Activated CD8-positive, alpha-beta memory T cell treated with anti-CD3 and anti-CD28 coated beads, Interleukin-2, amount 50 U/mL, for 4 hours (primary cell): ENCODE results near the gene KIAA0319L.
A peak's percentile ranks its signal among the peaks of the same experiment; 100 is the strongest.

ENCODE experiments used
- DNase-seq: peaks from one replicate; pipeline ENCODE4 v3.0.0-alpha.2; 2020

The KIAA0319L gene

DNA sequence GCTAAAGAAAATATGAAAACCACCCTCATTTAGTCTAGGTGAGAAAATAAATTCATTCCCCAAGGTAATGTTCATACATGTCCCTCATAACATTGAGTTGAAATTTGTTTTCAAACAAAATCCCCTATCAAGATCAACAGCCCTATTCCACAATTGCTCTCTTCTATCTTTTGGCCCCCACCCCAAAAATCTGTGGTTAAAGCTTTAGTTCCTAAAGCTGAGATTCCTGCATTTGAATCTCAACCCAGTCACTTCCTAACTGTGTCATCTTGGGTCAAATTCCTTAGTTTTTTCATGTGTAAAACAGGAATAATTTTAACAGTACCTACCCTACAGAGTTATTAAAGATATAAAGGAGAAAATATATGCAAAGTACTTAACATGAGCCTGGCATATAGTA is 22.0 kb downstream of the KIAA0319L start:
- DNase-seq, result no peak

DNA sequence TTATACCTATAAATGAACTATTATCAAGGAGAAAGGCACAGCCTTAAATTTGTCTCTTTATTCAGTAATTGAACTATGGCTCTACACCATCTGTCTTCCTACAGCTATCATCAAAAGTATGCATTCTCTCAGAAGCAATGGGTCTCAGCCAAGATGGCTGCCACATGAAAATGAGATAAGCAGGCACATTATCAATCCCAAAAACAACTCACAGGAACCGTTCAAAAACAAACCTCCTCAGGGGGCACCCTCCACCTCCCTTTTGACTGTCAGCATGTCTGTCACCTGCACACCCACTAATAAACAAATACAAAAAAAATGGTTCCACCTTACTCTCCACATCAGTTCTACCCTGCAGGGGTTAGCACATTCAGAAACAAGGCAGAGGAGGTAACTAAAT is 23.6 kb downstream of the KIAA0319L start:
- no peak for DNase-seq

DNA sequence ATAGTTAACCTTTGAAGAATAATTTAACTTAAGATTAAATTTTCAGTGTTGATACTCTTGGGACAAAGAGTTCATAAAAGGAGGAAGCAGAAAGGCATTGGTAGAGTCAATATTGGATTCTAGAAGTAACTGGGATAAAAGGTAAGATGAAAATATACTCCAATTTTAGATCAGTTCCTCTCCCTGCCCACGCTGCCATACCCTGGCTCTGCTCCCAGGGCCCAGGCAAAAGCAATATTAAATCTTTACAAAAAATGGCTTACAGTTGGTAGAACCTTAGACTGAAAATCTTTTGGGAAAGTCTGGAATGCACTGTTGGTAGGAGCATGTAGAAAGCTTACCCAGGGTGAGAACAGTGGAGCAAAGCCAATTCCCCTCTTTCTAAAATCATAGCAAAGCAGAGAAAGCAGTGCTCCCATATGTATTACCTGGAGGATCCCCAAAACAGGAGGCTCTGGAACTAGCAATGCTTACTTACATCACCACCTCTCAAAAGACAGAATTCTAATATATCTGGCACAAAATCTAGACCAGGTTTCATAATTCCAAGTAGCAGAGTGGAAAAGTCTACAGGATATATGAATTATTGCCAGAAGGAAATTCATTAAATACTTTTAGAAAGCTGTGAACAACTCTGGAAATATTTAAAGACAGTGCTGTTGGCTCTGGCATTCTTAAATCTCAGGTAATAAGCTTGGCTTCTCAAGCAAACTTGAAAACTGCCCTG is 24.5 kb downstream of the KIAA0319L start:
- no peak for DNase-seq

DNA sequence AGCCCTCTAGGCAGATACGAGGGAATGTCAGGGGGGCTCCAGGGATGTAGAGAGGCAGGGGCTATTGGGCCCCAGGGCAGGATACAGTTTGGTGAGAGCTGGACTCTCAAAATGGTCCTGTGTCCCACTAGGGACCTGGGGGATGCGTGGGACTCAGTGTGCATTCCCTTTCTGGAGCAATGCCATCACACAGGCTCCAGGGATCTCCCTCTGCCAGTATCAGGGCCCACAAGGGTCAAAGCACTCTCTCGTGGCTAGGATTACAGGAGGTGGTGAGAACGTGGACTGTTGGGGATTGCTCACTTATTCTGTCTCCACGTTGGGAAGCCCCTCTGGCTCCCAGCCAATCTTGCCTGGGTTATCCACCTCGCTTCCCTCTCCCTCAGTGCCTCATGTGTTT is 25.8 kb downstream of the KIAA0319L start:
- no peak for DNase-seq

DNA sequence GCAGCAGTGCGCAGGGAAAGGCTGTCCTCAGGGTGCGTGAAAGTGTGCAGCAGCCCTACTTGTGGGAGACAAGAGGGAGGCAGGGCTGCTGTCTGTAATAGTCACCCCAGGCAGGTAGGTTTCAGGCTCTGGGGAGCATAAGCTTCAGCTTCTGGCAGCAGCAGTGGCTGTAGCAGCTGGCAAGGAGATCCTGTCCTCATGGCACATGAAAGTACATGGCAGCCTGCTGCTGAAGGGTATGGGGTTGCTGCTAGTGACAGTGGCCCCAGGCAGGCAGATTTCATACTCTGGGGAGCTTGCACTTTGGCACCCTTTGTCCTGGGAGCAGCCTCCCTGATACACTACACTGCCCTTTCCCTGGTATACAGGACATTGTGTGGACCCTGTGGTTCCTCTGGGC is 26.3 kb downstream of the KIAA0319L start:
- no peak for DNase-seq

DNA sequence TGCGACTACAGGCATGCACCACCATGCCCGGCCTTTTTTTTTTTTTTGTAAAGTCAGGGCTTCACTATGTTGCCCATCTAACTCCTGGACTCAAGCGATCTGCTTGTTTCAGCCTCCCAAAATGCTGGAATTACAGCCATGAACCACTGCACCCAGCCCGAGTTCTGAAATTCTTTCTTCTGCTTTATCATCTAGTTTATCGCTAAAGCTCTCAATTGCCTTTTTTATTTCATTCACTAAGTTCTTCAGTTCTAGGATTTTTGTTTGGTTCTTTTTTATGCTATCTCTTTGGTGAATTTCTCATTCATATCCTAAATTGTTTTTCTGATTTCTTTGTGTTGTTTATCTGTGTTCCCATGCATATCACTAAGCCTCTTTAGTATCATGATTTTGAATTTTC is 27.0 kb downstream of the KIAA0319L start:
- DNase-seq, result no peak

DNA sequence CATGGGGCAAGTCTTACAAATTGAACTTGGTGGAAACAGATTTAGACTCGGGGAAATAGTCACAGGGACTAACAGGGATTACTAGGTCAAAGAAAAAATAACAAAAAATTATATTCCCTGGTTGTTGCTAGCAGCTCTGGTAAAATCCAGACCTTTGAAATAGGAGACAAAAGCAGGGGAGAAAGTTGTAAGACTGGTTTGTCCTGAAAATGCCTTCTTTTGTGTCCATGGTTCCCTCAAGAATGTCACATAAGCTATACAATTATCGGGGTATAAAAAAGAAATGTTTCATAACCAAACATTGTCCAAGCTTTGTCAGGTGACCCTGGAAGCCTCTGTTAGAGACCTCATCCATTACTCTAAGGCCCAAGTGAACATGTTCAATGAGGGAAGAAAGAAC is 33.1 kb downstream of the KIAA0319L start:
- no peak for DNase-seq

DNA sequence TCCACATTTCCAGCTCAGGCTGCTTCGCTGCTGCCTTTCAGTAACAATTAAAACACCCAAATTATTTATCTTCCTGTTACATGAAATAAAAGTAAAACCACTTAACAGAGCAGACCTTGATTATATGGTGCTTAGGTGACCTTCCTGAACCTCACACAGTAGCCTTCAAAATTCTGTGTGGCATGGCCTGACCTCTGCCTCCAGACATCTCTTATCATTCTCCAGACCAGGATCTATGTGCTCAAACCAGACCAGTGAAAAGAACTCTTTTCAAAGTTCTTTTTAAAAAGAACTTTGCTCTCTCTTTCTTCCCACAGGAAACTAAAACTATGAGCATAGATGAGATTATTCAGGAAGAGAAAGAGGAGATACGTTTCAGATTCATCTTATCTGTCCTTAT is 37.8 kb downstream of the KIAA0319L start:
- DNase-seq, result no peak

DNA sequence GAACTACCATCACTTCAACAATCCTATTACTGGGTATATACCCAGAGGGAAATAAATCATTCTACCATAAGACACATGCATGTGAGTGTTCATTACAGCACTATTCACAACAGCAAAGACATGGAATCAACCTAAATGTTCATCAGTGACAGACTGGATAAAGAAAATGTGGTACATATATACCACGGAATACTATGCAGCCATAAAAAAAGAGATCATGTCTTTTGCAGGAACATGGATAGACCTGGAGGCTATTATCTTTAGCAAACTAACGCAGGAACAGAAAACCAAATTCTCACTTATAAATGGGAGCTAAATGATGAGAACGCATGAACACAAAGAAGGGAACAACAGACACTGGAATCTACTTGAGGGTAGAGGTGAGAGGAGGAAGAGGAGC is 39.0 kb downstream of the KIAA0319L start:
- no peak for DNase-seq

DNA sequence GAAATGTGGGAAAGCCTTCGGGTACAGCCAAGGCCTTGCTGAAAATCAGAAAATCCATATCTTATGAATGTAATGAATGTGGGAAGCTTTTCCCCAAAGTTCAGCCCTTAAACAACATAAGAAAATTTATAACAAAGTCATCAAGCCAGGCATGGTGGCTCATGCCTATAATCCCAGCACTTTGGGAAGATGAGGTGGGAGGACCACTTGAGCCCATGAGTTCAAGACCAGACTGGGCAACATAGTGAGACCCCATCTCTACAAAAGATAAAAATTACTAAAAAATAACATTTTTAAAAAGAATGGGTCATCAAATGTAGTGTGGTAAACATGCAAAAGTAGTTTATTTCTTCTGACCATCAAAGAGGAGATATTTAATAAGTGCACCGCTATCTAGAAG is 45.9 kb downstream of the KIAA0319L start:
- no peak for DNase-seq

DNA sequence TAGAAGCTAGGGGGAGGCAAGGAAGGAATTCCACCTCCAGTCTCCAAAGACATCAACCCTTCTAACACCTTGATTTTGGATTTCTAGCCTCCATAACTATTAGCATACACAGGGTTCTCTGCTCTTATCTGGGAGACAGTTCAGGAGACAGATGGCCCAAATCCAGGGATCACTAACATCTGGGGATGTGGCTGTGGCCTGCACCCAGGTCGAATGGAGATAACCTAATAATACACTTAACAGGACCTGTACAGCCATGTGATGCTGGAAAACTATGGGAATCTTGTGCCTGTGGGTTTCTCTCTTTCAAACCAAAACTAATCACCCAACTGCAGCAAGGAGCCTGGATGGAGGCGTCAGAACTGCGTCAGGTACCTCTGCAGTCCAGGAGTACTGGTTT is 47.6 kb downstream of the KIAA0319L start:
- no peak for DNase-seq

DNA sequence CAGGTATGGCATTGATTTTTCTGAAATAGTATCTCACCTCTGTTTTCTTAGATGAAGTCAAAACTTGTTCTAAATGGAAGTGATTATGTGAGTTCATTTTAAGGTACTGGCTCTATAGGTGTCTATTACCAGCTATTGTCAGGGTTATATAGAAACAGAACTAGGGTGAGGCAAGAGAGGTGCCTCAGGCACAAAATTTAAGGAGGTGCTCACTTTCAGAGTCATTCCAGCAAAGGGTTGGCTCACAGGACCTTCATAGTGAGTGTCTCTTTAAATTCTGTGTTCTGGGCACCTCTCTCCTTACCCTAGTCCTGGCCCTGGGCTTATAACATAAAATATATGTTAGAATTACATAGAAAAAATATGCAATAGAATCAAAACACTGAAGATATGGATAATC is 49.3 kb downstream of the KIAA0319L start:
- DNase-seq, result no peak

DNA sequence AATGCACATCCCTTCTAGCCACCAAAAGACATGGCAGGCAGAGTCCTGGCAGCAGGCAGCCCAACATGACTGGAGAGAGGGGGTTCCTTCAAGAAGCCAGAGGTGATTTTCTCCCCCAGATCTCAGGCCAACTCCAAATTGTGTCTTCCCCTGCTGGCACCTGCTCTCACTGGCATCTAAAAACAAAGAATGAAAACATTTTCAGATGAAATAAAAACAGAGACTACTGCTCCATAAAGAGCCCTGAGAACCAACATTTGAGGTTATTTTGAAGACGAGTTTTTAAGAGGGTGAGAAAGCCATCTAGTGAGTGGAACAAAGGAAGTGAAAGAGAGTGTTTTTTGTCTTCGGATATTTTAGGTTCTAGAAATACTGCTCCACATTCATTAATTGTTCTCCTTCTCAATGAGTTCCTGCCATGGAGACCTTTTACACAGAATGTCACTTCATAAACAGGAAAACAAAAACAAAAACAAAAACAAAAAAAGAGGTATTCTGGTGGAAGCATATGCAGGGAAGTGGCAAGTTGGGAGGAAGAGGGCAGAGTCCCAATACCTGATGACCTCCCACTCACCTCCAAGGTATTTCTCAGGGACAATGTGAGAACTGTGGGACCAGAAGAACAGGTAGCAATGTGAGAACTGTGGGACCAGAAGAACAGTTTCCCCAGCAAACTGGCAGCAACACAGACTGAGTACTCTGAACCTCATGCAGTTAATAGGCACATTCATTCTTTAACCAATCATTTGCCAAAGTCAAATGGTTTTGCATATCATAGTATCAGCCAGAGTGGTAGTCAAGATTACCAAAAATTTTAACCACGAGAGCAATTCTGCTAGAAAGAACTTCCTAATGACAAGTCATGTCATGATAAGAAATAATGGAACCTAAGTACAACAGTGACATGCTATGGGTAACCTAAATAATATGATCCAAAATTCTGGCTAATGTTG is 50.0 kb downstream of the KIAA0319L start:
- no peak for DNase-seq

DNA sequence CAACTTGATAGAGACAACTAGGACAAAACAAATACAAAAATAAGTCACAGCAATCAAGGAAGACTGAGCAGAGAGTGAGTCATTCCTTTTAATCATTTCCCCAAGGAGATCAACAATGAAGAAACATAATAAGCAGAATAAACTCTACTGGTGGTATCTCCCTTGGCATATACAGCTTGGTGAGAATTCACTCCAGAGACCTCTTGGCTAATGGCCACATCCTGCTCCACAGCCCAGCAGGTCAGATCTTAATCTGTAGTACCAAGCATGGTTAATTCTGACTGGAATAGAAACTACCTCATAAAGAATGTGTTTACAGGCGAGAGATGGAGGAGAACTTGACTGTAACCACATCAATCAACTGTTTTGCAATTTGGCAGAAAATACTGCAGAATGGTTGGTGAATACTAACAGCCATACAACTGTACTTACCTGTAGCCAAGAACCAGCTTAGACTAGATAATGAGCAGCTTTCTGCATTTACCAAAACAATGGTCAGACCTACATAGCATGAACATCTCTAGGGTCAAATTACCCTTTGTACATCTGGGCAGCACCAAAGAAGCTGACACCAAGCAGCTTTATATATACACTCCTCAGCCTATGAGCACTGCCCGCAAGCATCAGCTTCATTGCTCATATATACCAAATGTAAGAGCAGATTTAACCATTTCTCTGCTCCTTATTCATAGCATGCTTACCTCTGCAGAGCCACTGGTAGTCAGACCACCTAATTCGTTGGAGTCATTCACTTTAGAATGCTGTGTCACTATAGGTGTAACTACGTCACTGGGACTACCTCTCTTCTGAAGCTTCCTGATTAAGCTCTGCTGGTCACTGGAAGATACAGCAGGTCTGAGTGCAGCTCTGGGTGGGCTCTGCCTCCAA is 51.0 kb downstream of the KIAA0319L start:
- peak; percentile 24 for DNase-seq

DNA sequence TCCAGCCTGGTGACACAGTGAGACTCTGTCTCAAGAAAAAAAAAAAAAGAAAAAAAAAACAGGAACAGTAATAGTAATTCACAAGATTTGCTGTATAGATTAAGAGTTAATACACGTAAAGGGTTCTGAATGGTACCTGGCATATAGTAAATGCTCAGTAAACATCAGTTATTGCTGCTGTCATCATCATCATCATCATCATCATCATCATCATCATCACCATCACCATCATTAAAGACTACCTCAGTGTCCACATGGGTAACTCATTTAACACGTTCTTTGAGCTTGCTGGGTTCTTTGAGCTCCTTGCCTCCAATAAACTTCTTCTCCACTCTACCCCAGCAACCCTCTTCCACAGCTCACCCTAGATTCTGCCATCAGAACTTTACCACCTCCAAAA is 55.0 kb downstream of the KIAA0319L start:
- DNase-seq, result no peak

DNA sequence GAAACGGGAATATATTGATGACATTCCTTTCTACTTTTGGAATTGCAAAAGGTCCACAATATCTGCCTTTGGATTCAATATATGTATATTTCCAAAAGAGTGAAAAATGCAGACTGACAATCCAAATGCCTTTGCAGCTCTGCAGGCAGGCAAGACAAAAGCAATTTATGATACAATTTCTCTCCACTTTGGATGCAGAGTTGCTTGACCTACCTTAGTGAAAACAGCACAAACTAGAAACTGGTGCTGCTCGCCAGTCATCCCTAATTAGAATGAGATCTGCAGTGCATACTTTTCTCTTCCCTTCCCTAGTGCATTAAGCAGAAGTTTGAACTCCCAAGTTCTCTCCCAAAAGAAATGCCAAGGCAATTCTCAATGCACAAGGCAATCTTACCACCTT is 56.8 kb downstream of the KIAA0319L start:
- DNase-seq, result no peak

DNA sequence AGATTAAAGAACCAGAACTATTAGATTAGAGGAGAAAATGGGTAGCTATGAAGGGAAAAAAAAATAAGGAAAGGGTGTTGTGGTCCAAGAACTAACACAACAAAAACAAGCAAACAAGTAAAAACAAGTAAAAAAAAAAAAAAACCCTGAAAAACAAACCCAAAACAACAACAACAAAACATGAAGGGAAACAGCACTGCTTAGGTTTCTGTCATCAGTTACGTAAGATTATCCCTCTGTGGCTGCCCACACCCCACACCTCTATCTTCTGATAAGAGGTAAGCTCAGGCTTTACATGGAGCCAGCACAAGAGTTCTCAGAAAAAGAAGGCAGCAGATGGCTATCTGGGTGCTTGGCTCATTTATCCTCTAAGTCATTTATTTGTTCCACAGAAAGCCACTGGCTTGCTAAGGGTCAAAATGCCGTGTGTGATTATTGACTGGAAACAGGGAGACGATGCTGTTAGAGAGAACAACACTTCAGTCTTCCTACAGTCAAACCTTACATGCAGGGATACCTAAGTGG is 57.5 kb downstream of the KIAA0319L start:
- DNase-seq, result no peak

DNA sequence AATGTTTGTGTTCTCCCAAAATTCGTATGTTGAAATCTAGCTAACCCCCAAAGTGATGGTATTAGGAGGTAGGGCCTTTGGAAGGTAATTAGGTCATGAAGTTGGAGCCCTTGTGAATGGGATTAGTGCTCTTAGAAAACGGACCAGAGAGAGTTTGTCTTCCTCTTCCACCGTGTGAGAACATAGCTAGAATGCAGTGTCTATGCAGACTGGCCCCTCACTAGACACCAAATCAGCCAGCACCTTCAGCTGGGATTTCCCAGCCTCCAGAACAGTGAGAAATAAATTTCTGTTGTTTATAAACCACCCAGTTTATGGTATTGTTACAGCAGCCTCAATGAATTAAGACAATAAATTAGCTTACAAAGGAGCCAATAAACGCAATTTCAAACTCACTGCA is 58.0 kb downstream of the KIAA0319L start:
- no peak for DNase-seq

DNA sequence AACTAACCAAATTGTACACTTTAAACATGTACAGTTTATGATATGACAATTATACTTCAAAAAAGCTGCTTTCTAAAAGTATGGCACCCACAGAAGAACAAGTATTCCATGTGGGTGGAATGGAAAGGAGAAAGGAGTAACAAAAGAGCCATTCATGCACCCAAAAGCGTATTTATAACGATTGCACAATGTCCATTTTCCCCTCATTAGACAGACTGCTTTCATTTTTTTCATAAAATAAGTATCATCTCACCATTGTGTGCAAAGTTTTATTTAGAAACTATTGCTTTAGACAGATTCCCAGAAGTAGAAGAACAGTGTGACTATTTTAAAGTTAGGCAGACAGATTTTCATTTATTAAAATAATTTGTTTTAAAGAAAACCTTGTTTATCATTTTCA is 59.6 kb downstream of the KIAA0319L start:
- no peak for DNase-seq

DNA sequence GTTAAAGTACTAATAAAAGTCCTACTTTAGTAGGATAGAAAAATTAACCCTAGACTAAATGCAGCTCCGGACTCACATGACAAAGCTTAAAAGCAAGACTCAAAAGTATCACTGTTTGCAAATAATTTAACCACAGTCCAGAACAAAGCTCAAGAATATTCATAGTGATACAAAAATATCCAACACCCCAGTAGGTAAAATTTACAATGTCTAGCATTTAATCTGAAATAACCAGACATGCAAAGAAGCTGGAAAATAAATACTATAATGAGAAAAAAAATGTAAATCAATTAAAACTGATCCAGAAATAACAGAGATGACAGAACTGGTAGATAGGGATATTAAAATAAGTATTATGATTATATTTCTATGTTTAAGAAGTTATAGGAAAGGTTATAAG is 67.0 kb downstream of the KIAA0319L start:
- DNase-seq, result no peak

DNA sequence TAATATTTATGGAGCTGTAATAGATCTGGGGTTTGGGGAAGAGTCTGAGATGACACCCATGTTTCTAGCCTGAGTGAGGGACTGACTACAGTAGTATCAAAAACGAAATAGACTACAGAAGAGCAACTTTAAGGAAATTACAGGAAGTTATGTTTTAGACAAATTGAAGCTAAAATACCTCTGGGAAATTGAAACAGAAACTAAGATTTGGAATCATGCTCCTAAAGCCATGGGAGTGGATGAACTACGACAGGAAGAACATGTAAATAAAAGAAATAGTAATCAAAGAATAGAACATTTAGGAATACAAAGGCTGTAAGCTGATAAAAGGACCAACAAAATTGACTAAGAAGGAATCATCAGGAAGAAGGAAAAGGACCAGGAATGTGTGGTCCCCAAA is 68.9 kb downstream of the KIAA0319L start:
- DNase-seq, result no peak

DNA sequence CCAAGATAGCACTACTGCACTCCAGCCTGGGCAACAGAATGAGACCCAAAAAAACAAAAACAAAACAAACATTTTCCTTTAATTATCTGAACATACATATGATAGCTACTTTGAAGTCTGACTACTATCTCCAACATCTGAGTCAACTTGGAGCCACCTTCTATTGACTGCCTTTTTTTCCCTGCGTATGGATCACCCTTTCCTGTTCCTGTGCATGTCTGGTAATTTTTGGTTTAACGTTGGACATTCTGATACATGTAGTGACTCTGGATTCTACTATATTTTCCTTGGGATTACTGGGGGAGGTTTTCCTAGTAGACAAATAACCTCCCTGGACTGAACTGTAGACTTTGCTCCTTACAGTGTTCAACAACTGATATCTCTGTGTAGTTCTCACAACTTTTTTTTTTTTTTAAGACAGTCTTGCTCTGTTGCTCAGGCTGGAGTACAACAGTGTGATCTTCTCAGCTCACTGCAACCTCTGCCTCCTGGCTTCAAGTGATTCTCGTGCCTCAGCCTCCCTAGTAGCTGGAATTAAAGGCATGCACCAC is 70.3 kb downstream of the KIAA0319L start:
- DNase-seq, result no peak

DNA sequence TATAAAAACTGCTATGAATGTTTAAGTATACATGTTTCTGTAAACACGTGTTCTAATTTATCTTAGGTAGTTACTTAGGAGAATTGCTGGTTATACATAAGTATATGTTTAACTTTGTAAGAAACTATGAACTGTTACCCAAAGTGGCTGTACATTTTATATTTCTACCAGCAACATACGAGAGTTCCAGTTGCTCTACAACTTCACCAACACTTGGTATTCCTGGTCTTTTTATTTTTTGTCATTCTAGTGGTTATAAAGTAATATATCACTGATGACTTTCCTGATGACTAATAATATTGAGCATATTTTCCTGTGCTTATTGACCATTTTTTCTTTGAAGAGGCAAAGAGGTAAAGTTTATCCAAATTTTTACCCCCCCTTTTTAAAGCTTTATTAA is 76.0 kb downstream of the KIAA0319L start:
- DNase-seq, result no peak
